IPS-18a (cell line): ENCODE results near the gene ZMYM2.

Experiments
- H3K27ac ChIP-seq: one replicate; pipeline ENCODE4 v1.5.1; 2013; ENCODE audit warnings: low read length
- H3K27me3 ChIP-seq: one replicate; pipeline ENCODE4 v1.6.1; 2013; ENCODE audit warnings: mild to moderate bottlenecking, low read length; ENCODE audit not compliant: control insufficient read depth, insufficient read depth
- H3K36me3 ChIP-seq: one replicate; pipeline ENCODE4 v1.6.1; 2013; ENCODE audit warnings: low read depth, low read length; ENCODE audit not compliant: control insufficient read depth
- H3K4me1 ChIP-seq: one replicate; pipeline ENCODE4 v1.6.1; 2013; ENCODE audit warnings: low read depth, low read length; ENCODE audit not compliant: control insufficient read depth
- H3K4me3 ChIP-seq: one replicate; pipeline ENCODE4 v1.5.1; 2013; ENCODE audit warnings: low read length
- H3K9ac ChIP-seq: one replicate; pipeline ENCODE4 v1.6.1; 2013; ENCODE audit warnings: mild to moderate bottlenecking, low read length, moderate library complexity
- H3K9me3 ChIP-seq: one replicate; pipeline ENCODE4 v1.6.1; 2013; ENCODE audit warnings: low read depth, low read length; ENCODE audit not compliant: control insufficient read depth

The ZMYM2 gene

DNA sequence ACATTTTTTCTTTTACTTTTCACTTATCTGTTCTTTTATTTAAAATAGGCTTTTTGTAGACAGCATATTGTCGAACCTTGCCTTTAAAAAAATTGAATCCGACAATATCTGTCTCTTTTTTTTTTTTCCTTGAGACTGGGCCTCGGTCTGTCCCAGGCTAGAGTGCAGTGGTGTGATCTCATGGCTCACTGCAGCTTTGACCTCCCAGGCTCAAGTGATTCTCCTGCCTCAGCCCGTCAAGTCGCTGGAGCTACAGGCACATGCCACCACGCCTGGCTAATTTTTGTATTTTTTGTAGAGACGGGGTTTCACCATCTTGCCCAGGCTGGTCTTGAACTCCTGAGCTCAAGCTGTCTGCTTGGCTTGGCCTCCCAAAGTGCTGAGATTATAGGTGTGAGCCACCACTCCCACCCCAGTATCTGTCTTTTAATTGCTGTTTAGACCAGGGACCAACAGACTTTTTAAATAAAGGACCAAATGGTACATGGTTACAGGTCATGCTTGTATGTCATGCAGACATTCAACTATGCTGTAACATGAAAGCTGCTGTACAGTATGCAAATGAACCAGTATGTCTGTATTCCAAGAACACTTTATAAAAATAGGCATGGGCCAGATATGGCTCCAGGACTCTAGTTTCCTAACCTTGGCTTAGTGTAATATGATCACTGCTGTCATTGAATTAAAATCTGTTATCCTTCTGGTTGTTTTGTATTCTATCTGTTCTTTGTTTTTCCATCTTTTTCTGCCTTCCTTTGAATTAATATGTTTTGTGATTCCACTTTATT lies 122.0 kb downstream of the ZMYM2 start:
- Histone ChIP-seq H3K4me1 (no peaks in the 10 kb centered on the region), H3K4me3 (no peak overlapping the region), H3K36me3 (peaks cover 63% of the 10 kb centered on the region), H3K27ac (no peak overlapping the region), H3K9ac (no peak overlapping the region), H3K27me3 (no peaks in the 10 kb centered on the region), H3K9me3 (no peaks in the 10 kb centered on the region)

DNA sequence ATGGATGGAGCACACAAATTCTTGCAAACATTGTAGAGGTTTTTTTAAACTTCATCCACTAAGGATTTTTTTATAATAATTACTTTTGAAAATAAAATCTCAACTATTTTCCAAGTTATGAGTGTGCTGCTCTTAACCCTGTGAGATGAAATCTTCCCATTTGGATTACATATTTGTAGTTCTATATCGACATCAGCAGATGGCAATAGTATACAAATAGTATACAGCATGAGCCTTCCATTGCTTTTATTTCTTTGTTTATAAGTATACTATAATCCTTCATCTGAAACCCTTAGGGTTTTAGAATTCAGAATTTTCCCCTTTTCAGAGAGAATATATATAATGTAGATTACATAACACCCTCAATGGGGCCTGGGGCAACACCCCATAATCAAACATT lies 131.8 kb downstream of the ZMYM2 start:
- Histone ChIP-seq H3K4me1 (peaks cover 3% of the 10 kb centered on the region), H3K27me3 (no peaks in the 10 kb centered on the region), H3K9ac (no peak overlapping the region), H3K36me3 (peaks cover 11% of the 10 kb centered on the region), H3K9me3 (no peaks in the 10 kb centered on the region), H3K4me3 (no peak overlapping the region), H3K27ac (no peak overlapping the region)

DNA sequence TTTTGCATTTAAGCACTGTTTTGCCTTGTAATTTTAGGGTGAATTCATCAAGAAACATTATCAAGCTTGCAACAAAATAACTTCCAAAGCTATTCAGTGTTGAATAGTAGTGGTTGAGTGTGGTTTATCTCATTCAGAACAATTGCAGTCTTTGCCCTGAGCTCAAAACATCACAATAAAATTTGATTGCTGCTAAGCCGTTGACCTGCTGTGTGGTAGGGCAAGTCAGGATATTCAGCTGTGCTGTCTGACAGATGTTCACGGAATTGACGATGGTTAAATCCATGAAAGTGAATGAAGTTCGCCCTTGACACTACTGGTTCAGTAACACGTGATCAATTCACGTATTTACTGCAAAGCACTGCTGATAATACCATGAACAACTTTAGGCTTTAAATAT lies 135.4 kb downstream of the ZMYM2 start:
- Histone ChIP-seq H3K9ac (no peak overlapping the region), H3K4me1 (peaks cover 3% of the 10 kb centered on the region), H3K27ac (no peak overlapping the region), H3K36me3 (no peaks in the 10 kb centered on the region), H3K4me3 (no peak overlapping the region), H3K27me3 (no peaks in the 10 kb centered on the region), H3K9me3 (no peaks in the 10 kb centered on the region)

DNA sequence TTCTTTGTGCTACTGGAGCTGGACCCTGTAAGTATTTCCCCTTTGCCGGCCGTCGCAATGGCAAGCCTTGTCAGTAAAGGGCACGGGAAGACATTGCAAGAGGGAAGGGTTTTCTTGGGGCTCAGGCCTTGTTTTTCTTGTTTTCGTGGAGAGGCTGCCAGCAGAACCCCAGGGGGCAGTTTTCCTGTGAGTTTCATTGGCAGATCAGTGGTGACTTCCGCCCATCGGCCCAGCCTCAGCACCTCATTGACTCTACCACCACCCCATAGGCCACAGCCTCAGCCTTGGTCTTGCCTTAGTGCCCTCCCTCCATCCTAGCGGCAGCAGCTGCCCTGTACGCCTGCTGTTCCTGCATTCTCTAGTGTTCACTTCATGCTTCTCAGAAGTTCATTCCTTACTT lies 140.8 kb downstream of the ZMYM2 start:
- H3K36me3 ChIP-seq = no peaks in the 10 kb centered on the region
- H3K27me3 ChIP-seq = no peaks in the 10 kb centered on the region
- no peak overlapping the region for H3K9ac ChIP-seq
- no peak overlapping the region for H3K27ac ChIP-seq
- no peaks in the 10 kb centered on the region for H3K4me1 ChIP-seq
- H3K9me3 ChIP-seq = no peaks in the 10 kb centered on the region
- H3K4me3 ChIP-seq = no peak overlapping the region

DNA sequence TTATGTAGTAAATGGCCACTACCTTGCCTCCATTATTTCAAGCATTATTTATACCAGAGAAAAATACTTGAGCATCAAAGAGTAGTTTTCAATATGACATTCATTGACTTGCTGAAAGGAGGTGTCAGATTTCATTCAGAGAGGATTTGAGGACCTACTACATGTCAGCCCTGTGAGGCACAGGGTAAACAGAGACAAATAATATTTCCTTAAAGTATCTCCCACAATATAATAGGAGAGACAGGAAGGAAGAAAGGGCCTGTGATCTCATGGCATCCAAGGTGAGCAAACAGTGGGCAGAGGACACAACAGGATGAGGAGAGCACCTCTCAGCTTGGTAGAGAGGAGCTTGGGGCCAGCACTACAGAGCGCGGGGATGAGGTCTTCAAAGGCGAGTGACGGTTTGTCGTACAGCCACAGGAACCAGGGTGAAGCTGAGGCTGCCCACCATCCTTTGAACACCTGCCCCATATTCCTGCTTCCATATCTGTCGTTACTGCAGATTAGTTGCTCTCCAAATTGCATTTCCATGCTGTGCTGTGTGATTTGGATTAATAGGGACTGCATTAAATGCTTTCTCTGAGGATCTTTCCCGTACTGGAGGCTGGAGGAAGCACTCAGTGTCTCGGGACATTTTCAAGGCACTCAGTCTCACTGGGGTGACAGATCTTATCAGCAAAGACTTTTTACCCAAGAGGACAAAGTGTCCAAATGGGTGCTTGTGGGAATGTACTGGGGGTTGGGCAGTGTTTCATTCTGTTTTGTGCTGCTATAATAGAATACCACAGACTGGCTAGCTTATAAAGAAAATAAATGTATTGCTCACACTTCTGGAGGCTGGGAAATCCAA lies 143.2 kb downstream of the ZMYM2 start:
- H3K36me3 ChIP-seq = no peaks in the 10 kb centered on the region
- no peak overlapping the region for H3K4me3 ChIP-seq
- no peaks in the 10 kb centered on the region for H3K9me3 ChIP-seq
- no peak overlapping the region for H3K9ac ChIP-seq
- no peaks in the 10 kb centered on the region for H3K27me3 ChIP-seq
- H3K4me1 ChIP-seq = peaks cover 2% of the 10 kb centered on the region
- H3K27ac ChIP-seq = no peak overlapping the region

DNA sequence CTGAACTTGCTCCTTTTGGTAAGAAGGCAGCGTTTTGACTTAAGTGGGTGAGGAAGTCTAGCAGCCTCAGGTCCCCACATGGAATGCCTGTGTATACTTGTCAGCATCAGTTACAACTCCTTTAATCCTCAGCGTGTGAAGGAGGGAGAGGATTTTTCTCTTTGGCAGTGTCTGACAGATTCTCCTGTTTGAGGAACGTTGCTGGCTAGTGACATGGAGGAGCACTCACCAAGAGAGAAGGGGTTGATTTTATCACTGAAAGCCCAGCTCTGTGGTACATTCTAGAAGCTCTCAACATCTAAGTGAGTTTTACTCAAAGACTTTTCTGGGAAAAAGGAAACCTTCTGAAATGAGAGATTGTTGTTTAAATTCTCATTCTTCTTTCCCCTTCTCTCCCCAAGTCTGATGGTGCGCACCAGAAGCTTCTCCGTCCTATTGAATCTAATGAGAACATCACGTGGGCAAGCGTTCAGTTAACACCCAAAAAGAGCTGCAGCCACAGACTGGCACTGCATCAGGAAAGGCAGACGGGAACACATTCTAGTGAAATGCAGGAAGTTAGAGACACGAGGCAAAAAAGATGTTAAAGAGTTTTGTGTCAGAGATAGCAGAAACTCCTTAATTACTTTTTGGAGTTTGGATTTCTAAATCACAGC lies 144.1 kb downstream of the ZMYM2 start:
- no peak overlapping the region for H3K4me3 ChIP-seq
- H3K27ac ChIP-seq = no peak overlapping the region
- H3K27me3 ChIP-seq = no peaks in the 10 kb centered on the region
- no peaks in the 10 kb centered on the region for H3K36me3 ChIP-seq
- no peaks in the 10 kb centered on the region for H3K9me3 ChIP-seq
- H3K4me1 ChIP-seq = peaks cover 10% of the 10 kb centered on the region
- no peak overlapping the region for H3K9ac ChIP-seq

GRCh38 chr13:20105161-20105689 lies 146.7 kb downstream of the ZMYM2 start:
- Histone ChIP-seq H3K9ac (no peak overlapping the region), H3K27ac (no peak overlapping the region), H3K9me3 (no peaks in the 10 kb centered on the region), H3K4me3 (no peak overlapping the region), H3K27me3 (no peaks in the 10 kb centered on the region), H3K36me3 (no peaks in the 10 kb centered on the region), H3K4me1 (peaks cover 10% of the 10 kb centered on the region)

DNA sequence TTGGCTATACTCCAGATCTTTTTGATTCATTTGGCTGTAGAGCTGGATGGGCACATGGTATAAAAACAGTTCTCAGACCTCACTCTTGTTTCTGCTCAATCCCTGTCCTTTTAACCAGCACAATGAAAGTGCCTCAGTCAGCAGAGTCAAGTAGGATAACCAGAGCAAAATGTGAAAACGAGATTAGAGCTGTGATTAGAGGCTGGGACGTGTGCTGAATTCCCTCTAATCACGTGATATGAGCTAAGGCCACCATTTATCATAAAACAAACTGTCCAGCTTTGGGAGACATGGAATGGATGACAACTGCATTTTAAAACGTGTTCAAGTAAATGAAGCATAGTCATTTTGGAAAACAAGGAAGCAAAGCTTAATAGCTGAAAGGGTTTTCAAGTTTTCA lies 148.2 kb downstream of the ZMYM2 start:
- Histone ChIP-seq H3K9ac (no peak overlapping the region), H3K27me3 (no peaks in the 10 kb centered on the region), H3K36me3 (no peaks in the 10 kb centered on the region), H3K4me1 (peaks cover 10% of the 10 kb centered on the region), H3K4me3 (no peak overlapping the region), H3K27ac (no peak overlapping the region), H3K9me3 (no peaks in the 10 kb centered on the region)

GRCh38 chr13:20109037-20109436 lies 150.5 kb downstream of the ZMYM2 start:
- no peaks in the 10 kb centered on the region for H3K9me3 ChIP-seq
- peaks cover 10% of the 10 kb centered on the region for H3K4me1 ChIP-seq
- no peak overlapping the region for H3K27ac ChIP-seq
- no peak overlapping the region for H3K9ac ChIP-seq
- no peaks in the 10 kb centered on the region for H3K27me3 ChIP-seq
- H3K36me3 ChIP-seq = no peaks in the 10 kb centered on the region
- H3K4me3 ChIP-seq = no peak overlapping the region

DNA sequence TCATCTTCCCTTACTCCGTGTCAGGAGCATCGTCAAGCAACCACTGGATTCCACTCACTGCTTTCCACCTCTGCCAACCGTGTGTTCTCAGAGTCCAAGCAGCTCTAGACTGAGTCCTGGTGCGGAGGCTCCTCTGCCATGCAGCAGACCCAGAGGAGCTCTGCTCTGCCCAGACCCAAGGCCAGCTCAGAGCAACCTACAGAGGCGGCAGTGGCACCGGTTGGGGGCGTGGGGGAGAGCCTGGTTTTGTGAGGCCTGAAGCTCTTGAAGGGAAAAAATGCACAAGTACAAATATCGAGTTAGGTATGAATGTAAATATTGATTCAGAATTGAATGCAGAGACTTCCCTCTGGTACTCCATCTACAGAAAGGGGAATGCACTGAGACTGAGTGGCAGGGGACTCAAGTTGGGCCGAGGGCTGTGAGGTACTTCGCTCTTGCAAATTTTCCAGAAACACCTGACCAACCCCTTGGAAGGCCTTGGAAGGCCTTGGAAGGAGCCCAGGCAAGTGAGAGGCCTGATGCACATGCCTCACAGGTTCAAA lies 155.6 kb downstream of the ZMYM2 start:
- no peaks in the 10 kb centered on the region for H3K9me3 ChIP-seq
- H3K27ac ChIP-seq = no peak overlapping the region
- peaks cover 6% of the 10 kb centered on the region for H3K27me3 ChIP-seq
- H3K9ac ChIP-seq = no peak overlapping the region
- no peaks in the 10 kb centered on the region for H3K36me3 ChIP-seq
- no peak overlapping the region for H3K4me3 ChIP-seq
- peaks cover 3% of the 10 kb centered on the region for H3K4me1 ChIP-seq

DNA sequence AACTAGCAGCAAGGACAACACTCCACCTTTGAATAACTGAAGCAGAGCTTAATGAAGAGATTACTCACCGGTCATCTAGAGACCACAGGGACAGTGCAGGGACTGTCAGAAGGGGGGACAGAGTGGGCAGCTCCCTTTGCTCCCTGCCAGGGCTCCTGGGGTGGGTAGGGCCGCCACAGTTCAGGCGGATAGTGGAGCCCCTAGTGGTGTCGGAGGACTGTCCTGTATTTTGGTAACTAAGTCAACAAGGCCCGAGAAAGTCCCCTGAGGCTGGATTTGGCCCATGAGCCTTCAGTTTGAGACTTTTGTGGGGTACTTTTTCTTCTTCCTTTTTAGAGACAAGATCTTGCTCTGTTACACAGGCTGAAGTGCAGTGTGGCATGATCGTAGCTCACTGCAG lies 157.7 kb downstream of the ZMYM2 start:
- no peaks in the 10 kb centered on the region for H3K9me3 ChIP-seq
- H3K4me3 ChIP-seq = no peak overlapping the region
- no peaks in the 10 kb centered on the region for H3K36me3 ChIP-seq
- peaks cover 10% of the 10 kb centered on the region for H3K4me1 ChIP-seq
- peaks cover 6% of the 10 kb centered on the region for H3K27me3 ChIP-seq
- no peak overlapping the region for H3K9ac ChIP-seq
- H3K27ac ChIP-seq = no peak overlapping the region
